ENCODE results near the gene GABRR2.

DNA sequence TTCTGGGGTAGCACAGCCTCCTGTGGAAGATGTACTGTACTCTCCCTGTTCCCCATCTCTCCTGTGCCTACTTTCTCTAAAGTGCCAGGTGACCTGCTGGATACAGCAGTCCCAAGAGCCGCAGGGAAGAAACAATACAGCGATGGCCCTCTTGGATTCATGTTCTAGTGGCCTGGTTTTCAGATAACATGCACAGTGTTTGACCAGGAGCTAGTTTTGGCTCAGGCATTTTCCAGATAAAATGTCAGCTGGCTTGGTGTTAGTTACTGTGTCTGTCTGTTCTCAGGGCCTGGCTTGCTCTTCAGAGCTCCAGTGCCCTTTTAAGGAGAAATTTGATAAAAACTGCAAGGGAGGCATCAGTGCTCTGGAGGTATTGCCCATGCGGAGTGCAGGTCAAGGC is 41.3 kb downstream of the GABRR2 start:
- TF ChIP-seq, protein P1, sequence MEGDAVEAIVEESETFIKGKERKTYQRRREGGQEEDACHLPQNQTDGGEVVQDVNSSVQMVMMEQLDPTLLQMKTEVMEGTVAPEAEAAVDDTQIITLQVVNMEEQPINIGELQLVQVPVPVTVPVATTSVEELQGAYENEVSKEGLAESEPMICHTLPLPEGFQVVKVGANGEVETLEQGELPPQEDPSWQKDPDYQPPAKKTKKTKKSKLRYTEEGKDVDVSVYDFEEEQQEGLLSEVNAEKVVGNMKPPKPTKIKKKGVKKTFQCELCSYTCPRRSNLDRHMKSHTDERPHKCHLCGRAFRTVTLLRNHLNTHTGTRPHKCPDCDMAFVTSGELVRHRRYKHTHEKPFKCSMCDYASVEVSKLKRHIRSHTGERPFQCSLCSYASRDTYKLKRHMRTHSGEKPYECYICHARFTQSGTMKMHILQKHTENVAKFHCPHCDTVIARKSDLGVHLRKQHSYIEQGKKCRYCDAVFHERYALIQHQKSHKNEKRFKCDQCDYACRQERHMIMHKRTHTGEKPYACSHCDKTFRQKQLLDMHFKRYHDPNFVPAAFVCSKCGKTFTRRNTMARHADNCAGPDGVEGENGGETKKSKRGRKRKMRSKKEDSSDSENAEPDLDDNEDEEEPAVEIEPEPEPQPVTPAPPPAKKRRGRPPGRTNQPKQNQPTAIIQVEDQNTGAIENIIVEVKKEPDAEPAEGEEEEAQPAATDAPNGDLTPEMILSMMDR (conservative IDR thresholded peaks at IDR 0.05), result no peak
- no peak for TF ChIP-seq ZFX (IDR thresholded peaks at IDR 0.05)

All from C4-2B (cell line).